GM12875 (cell line): ENCODE data around the gene BAZ1A.
"Not testable (repeated sequence)": the region's sequence is repeated elsewhere in the genome, so short reads cannot be mapped to it uniquely, and the experiment has no call there.

ENCODE experiments used
- H3K4me3 ChIP-seq: one replicate; pipeline ENCODE4 v1.5.1; 2011; ENCODE audit warnings: low read depth, low read length, control low read depth
- TF ChIP-seq, protein P1 (sequence below): IDR thresholded peaks from 2 replicates; pipeline ENCODE4 v1.5.1; 2011; ENCODE audit warnings: low read depth, mild to moderate bottlenecking, control low read depth, inconsistent platforms, low read length, moderate library complexity, borderline replicate concordance; ENCODE audit not compliant: insufficient read depth

The BAZ1A gene

GRCh38 chr14:34824826-34825225, 50.3 kb downstream of the BAZ1A start:
- H3K4me3 ChIP-seq: no peak overlapping the region

DNA sequence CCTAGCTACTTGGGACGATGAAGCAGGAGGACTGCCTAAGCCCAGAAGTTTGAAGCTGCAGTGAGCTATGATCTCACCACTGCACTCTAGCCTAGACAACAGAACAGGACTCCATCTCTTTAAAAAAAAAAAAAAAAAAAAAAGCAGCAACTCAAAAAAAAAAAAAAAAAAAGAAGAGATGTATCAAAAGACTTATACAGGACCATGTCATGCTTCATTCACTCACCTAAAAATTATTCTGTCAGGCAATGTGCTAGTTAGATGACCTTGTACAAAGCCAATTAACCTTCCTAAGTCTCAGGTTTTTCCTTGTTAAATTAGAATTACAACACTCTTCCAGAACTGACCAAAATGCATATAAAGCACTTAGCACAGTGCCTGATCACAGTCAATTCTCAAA, 50.9 kb downstream of the BAZ1A start:
- TF ChIP-seq, protein P1, sequence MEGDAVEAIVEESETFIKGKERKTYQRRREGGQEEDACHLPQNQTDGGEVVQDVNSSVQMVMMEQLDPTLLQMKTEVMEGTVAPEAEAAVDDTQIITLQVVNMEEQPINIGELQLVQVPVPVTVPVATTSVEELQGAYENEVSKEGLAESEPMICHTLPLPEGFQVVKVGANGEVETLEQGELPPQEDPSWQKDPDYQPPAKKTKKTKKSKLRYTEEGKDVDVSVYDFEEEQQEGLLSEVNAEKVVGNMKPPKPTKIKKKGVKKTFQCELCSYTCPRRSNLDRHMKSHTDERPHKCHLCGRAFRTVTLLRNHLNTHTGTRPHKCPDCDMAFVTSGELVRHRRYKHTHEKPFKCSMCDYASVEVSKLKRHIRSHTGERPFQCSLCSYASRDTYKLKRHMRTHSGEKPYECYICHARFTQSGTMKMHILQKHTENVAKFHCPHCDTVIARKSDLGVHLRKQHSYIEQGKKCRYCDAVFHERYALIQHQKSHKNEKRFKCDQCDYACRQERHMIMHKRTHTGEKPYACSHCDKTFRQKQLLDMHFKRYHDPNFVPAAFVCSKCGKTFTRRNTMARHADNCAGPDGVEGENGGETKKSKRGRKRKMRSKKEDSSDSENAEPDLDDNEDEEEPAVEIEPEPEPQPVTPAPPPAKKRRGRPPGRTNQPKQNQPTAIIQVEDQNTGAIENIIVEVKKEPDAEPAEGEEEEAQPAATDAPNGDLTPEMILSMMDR: no peak
- no peak overlapping the region for H3K4me3 ChIP-seq

More at GRCh38 chr14:34824826-34825225, 50.3 kb downstream of the BAZ1A start:
- TF ChIP-seq, protein P1: no peak

DNA sequence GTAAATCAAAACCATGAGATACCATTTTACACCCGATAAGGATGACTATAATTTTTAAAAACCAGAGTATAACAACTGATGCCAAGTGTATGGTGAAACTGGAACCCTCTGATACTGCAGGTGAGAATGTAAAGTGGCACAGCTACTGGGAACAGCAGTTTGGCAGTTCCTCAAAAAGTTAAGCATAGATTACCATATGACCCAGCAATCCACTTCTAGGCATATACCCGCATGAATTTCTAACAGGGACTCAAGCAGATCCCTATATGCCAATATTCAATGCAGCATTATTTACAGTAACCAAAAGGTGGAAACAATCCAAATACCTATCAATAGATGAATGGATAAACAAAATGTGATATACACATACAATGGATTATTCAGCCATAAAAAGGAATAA, 57.4 kb downstream of the BAZ1A start:
- TF ChIP-seq, protein P1: no peak
- H3K4me3 ChIP-seq: no peak overlapping the region

DNA sequence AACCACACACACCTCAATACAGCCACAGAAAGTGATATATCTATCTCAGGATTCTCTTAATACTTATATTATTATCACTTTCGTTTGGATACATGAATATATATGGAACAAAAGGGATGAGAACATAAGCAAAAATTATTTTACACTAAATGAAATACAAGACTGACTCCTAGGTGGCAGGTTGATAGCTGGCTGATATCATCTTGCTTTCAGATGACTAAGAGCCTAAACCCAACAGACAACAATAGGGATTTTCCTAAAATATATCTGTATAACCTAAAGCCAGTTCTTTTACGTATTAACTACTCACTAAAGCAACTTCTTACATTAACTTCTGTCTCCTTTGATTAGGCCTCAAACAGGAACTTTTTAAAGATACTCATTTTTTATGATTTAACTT, 65.1 kb downstream of the BAZ1A start:
- H3K4me3 ChIP-seq: no peak overlapping the region
- TF ChIP-seq, protein P1: no peak

- TF ChIP-seq, protein P1: no peak
- H3K4me3 ChIP-seq: no peak overlapping the region
Measured at GRCh38 chr14:34806257-34806656, 68.9 kb downstream of the BAZ1A start.

DNA sequence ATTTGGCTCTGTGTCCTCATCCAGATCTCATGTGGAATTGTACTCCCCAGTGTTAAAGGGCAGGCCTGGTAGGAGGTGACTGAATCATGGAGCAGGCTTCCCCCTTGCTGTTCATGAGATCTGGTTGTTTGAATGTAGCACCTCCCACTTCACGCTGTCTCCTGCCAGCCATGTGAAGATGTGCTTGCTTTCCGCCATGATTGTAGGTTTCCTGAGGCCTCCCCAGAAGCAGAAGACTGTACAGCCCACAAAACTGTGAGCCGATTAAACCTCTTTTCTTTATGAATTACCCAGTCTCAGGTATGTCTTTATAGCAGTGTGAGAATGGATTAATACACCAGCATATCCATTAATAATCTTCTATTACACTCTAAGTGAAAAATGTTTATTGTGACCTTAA, 70.2 kb downstream of the BAZ1A start:
- TF ChIP-seq, protein P1: no peak

DNA sequence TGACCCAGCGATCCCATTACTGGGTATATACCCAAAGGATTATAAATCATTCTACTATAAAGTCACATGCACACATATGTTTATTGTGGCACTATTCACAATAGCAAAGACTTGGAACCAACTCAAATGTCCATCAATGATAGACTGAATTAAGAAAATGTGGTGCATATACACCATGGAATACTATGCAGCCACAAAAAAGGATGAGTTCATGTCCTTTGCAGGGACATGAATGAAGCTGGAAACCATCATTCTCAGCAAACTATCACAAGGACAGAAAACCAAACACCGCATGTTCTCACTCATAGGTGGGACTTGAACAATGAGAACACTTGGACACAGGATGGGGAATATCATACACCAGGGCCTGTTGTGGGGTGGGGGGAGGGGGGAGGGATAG, 76.3 kb downstream of the BAZ1A start:
- not testable (repeated sequence) for H3K4me3 ChIP-seq

More for the DNA sequence above, 70.2 kb downstream of the BAZ1A start:
- H3K4me3 ChIP-seq: no peak overlapping the region
